Esophagus muscularis mucosa (tissue), 4 donors: ENCODE measurements around the gene EPHB2. TPM values are rescaled to one million over a fixed set of nuclear protein-coding genes. Genes with fewer than 3 reads are reported as not detected.

ENCODE experiments used
- DNase-seq: peaks from one replicate; pipeline ENCODE4 v3.0.0-alpha.2; 2017; ENCODE audit errors: extremely low spot score
- H3K27ac ChIP-seq, 4 donors: fragments of 200-600 bp; sonication (generic); replicated peaks in 1 of 4; 1 replicate in 3 of 4; 2 replicates in 1 of 4; pipeline ENCODE4 v1.5.1; 2016 to 2019; ENCODE audit warnings: mild to moderate bottlenecking in 1 of 4
- H3K27me3 ChIP-seq, 4 donors: fragments of 200-600 bp; sonication (generic); one replicate each; pipeline versions ENCODE4 v1.5.1 to v1.6.0; 2016 to 2019
- H3K36me3 ChIP-seq, 4 donors: fragments of 200-600 bp; sonication (generic); one replicate each; pipeline ENCODE4 v1.5.1; 2016 to 2019
- H3K4me1 ChIP-seq, 4 donors: fragments of 200-600 bp; sonication (generic); one replicate each; pipeline ENCODE4 v1.5.1; 2016 to 2019
- H3K4me3 ChIP-seq, 4 donors: fragments of 200-600 bp; sonication (generic); 1 replicate in 2 of 4; 2 replicates in 2 of 4; pipeline ENCODE4 v1.5.1; 2016 to 2019; ENCODE audit warnings: mild to moderate bottlenecking in 4 of 4, moderate library complexity in 1 of 4
- H3K9me3 ChIP-seq, 4 donors: fragments of 200-600 bp; sonication (generic); 1 replicate in 3 of 4; 2 replicates in 1 of 4; pipeline ENCODE4 v1.5.1; 2016 to 2019
- EP300 ChIP-seq: sonication (generic); formaldehyde crosslinking; IDR thresholded peaks from one replicate; pipeline ENCODE4 v1.6.1; 2017; ENCODE audit warnings: antibody characterized with exemption
- POLR2A ChIP-seq: fragments of 450-650 bp; IDR thresholded peaks from one replicate; pipeline ENCODE4 v1.6.1; 2017; ENCODE audit warnings: antibody characterized with exemption, moderate library complexity, mild to moderate bottlenecking, low read depth
- POLR2AphosphoS5 ChIP-seq, 2 donors: sonication (generic); formaldehyde crosslinking; IDR thresholded peaks; one replicate each; pipeline ENCODE4 v1.6.1; 2017; ENCODE audit warnings: antibody characterized with exemption in 2 of 2
- WGBS: methylation state at CpG from one replicate; pipeline ENCODE4 v1.1.5; 2018; 5-methylcytosine and 5-hydroxymethylcytosine counted together
- intact Hi-C: fragments of 100-400 bp; cut with DNase I; formaldehyde crosslinking; loops from one replicate; pipeline ENCODE4 v1.15.1; 2023
- total RNA-seq, 4 donors: library from RNA; depleted of rRNA; stranded (reverse); fragments of >200 nt; gene quantifications; one replicate each; pipeline versions ENCODE4 v1.1.0 to v1.2.1, GENCODE V29; 2016
- TF ChIP-seq, protein P1 (sequence below), 3 experiments: fragments of 200-600 bp in 2 of 3; fragments of 450-650 bp in 1 of 3; sonication (generic) in 2 of 3; IDR thresholded peaks; one replicate each; pipeline ENCODE4 v1.5.1; 2017 to 2019; ENCODE audit warnings: antibody characterized with exemption in 3 of 3, mild to moderate bottlenecking in 2 of 3, moderate library complexity in 1 of 3

The EPHB2 gene
- total RNA-seq, 4 donors from 2014 or later, result 1.5 to 3.3 (median 1.9) TPM

GRCh38 chr1:22816067-22816775 lies 105.6 kb downstream of the EPHB2 start:
- no peaks in the 10 kb centered on the region for H3K9me3 ChIP-seq
- H3K4me3 ChIP-seq, result no peak overlapping the region
- no peaks in the 10 kb centered on the region for H3K36me3 ChIP-seq
- intact Hi-C loops, result no loop called here
- TF ChIP-seq POLR2A (no peak), POLR2AphosphoS5 (IDR thresholded peaks at IDR 0.05) (no peak), EP300 (no peak)
- TF ChIP-seq, protein P1, sequence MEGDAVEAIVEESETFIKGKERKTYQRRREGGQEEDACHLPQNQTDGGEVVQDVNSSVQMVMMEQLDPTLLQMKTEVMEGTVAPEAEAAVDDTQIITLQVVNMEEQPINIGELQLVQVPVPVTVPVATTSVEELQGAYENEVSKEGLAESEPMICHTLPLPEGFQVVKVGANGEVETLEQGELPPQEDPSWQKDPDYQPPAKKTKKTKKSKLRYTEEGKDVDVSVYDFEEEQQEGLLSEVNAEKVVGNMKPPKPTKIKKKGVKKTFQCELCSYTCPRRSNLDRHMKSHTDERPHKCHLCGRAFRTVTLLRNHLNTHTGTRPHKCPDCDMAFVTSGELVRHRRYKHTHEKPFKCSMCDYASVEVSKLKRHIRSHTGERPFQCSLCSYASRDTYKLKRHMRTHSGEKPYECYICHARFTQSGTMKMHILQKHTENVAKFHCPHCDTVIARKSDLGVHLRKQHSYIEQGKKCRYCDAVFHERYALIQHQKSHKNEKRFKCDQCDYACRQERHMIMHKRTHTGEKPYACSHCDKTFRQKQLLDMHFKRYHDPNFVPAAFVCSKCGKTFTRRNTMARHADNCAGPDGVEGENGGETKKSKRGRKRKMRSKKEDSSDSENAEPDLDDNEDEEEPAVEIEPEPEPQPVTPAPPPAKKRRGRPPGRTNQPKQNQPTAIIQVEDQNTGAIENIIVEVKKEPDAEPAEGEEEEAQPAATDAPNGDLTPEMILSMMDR (IDR thresholded peaks at IDR 0.05), result no peak
- DNase-seq, result no peak
- H3K27ac ChIP-seq, result peak overlapping the region in 1 of 4 donors; percentile 18
- peaks cover 0 to 23% (median 9%) of the 10 kb centered on the region in 4 donors for H3K4me1 ChIP-seq
- peaks cover 0 to 15% (median 0%) of the 10 kb centered on the region in 4 donors for H3K27me3 ChIP-seq
- WGBS, result 91% methylated on average over 9 of the region's 9 CpGs

DNA sequence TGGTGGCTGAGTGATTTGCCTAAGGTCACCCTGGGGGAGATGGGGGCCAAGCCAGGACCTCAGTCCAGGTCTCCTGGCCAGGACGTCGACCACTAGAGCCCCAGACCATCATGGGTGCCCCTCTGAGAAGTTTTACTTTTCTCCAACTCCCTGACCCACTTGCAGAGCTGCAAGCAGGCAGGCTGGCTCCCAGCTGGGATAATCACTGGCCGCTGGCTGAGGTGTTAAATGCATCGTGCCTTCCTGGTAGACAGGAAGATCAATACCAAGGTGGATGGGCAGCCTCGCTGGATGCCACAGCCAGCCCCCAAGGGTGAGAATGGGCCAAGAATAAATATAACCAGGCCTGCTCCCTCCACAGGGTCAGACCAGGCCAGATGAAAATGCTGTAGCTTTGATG lies 106.2 kb downstream of the EPHB2 start:
- TF ChIP-seq EP300 (no peak), POLR2A (no peak), POLR2AphosphoS5 (IDR thresholded peaks at IDR 0.05) (no peak)
- TF ChIP-seq, protein P1 (IDR thresholded peaks at IDR 0.05), result no peak
- no peak overlapping the region for H3K27ac ChIP-seq
- H3K9me3 ChIP-seq, result no peaks in the 10 kb centered on the region
- DNase-seq, result no peak
- 80% methylated on average over 1 of the region's 5 CpGs for WGBS
- H3K36me3 ChIP-seq, result no peaks in the 10 kb centered on the region
- peaks cover 0 to 15% (median 0%) of the 10 kb centered on the region in 4 donors for H3K27me3 ChIP-seq
- no peak overlapping the region for H3K4me3 ChIP-seq
- peaks cover 0 to 23% (median 9%) of the 10 kb centered on the region in 4 donors for H3K4me1 ChIP-seq
- intact Hi-C loops, result no loop called here

- WGBS, result 91% methylated on average over 3 of the region's 5 CpGs
- DNase-seq, result no peak
Measured at GRCh38 chr1:22817462-22817861, 106.8 kb downstream of the EPHB2 start.

GRCh38 chr1:22818061-22818770 lies 107.6 kb downstream of the EPHB2 start:
- intact Hi-C loops, result no loop called here
- no peaks in the 10 kb centered on the region for H3K36me3 ChIP-seq
- H3K9me3 ChIP-seq, result no peaks in the 10 kb centered on the region
- no peak for DNase-seq
- 90% methylated on average over 11 of the region's 11 CpGs for WGBS
- H3K4me1 ChIP-seq, result peaks cover 0 to 23% (median 9%) of the 10 kb centered on the region in 4 donors
- H3K4me3 ChIP-seq, result no peak overlapping the region
- TF ChIP-seq, protein P1 (IDR thresholded peaks at IDR 0.05), result no peak
- TF ChIP-seq EP300, result no peak
- H3K27me3 ChIP-seq, result peaks cover 0 to 14% (median 0%) of the 10 kb centered on the region in 4 donors
- H3K27ac ChIP-seq, result no peak overlapping the region

More at GRCh38 chr1:22817462-22817861, 106.8 kb downstream of the EPHB2 start:
- H3K9me3 ChIP-seq, result no peaks in the 10 kb centered on the region
- no peak overlapping the region for H3K4me3 ChIP-seq
- no peak for TF ChIP-seq POLR2AphosphoS5 (IDR thresholded peaks at IDR 0.05)
- TF ChIP-seq, protein P1 (IDR thresholded peaks at IDR 0.05), result no peak
- TF ChIP-seq POLR2A, result no peak
- no peak for TF ChIP-seq EP300
- peaks cover 0 to 15% (median 0%) of the 10 kb centered on the region in 4 donors for H3K27me3 ChIP-seq
- H3K4me1 ChIP-seq, result peaks cover 0 to 23% (median 9%) of the 10 kb centered on the region in 4 donors
- no peaks in the 10 kb centered on the region for H3K36me3 ChIP-seq
- no peak overlapping the region for H3K27ac ChIP-seq
- intact Hi-C loops, result no loop called here
